NCI-H345 (cell line): ENCODE measurements around the gene TJP3.

ENCODE experiments used
- DNase-seq: peaks from one replicate; lab custom pipeline; 2025; lab: John Stamatoyannopoulos, UW

TJP3 gene

DNA sequence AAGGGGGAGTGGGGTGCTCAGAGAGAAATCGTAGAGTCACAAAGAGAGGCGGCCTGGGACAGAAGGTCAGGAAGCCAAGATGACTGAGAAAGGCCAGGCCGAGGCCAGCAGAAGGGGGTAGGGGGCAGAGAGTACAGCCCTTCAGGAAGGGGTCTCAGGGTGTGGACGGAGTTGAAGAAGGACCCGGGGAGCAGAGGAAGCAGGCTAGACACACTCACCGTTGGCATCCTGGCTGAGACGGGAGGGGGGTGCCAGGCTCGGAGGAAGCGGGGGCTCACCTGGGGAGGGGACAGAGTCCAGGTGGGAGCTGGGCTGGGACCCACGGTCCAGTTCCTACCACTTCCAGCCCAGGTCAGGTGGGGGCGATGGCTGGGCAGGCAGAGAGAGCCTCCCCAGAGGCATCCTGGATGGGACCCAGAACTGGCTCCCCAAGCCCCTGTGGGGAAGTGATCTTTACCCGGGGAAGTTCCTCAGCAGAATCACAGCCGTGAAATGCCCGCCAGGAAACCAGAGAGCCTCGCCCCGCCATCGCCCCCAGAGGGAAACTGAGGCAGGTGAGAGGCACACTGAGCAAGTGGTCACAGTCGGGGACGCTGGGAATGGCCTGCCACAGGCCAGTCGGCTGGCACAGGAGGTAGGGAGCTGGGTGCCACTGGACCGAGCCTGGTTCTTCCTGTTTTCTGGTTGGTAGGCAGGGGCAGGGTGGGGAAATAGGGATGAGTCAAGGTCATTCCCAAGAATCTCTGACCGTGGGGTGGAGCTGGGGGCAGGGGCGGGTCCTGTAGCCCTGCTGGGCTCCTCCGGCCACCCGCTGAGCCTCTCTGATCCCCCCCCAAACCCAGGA, 76.6 kb downstream of the TJP3 start:
- no peak for DNase-seq

GRCh38 chr19:3785451-3785937, 77.3 kb downstream of the TJP3 start:
- DNase-seq, result no peak

DNA sequence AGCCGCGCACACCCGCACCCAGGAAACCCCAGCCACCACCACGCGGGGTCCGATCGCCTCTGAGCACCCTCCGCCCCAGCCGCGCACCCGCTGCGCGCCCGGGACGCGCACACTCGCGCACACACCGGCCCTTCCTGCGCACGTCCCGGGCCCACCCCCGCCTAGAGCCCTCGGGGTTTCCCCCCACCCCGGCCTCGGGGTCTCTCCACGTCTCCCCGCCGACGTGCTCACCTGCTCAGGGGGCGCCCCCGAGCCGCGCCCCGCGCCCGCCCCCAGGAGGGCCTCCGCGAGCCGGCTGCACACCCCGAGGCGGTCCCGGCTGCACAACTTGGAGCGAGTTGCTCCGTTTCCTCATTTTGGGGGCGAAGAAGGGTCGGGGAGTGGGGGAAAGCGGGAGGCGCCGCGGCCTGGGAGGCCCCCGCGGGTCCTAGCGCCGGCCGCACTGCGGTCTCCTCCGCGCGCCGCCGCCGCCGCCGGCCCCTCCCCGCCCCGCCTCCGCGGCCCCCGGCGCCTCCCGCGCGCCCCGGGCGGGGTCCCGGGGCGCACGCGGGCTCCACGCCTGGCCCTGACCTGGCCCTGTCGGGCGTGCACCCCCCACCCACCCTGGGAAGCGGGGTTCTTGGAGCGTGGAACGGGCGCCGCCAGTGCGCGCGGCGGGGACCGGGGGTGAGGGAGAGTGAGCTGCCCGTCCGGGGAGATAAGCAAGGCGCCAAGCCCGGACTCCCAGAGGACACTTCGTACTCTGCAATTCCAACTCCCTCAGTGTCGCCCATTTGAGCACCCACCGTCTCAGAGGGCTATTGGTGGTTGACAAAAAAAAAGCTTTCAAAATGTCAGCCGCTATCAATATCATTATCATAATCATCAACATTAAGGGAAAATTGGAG, 78.0 kb downstream of the TJP3 start, which contains the start of gene MATK:
TSS of gene MATK (minus strand) at position 444 of the 887 bp plus-strand sequence. CDS start 1,246 bp downstream, outside the sequence.
- DNase-seq, result no peak

GRCh38 chr19:3788996-3789778, 81.0 kb downstream of the TJP3 start:
- DNase-seq, result no peak

- no peak for DNase-seq
Measured at GRCh38 chr19:3790209-3790734, 82.1 kb downstream of the TJP3 start.

GRCh38 chr19:3790941-3791340, 82.8 kb downstream of the TJP3 start:
- no peak for DNase-seq

DNA sequence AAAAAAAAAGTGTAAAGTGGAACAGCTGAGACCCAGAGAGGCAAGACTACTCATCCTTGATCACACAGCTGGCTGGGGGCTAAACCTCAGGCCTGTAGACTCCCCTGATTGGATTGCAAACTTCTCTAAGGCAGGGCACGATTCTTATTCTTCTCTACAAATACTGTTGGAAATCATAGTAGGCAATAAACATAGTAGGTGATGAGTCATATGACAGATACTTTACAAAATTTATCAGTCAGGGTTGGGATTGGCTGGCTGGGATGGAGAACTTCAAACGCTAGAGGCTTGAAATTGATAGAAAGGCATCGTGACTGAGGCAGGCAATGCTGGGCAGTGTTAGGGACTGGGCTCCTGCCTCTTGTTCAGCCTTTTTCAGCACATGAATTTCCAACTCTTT, 83.9 kb downstream of the TJP3 start:
- DNase-seq, result no peak

DNA sequence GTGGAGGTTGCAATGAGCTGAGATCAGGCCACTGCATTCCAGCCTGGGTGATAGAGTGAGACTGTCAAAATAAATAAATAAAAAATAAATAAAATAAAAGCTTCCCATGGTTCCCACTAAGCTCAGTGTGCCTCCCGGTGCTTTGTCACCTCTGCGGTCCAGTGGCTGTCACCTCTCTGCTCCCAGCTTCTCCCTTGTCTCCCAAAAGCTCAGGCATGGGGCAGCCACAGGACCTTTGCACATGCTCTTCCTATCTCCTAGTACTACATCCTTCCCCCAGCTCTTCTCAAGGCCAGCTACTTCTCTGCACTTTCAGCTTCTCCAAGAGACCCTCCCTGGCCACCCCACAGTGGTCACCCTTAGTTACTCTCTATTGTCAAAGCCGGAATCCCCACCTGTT, 85.6 kb downstream of the TJP3 start:
- no peak for DNase-seq

- DNase-seq, result no peak
Measured at GRCh38 chr19:3796358-3796757, 88.2 kb downstream of the TJP3 start.

DNA sequence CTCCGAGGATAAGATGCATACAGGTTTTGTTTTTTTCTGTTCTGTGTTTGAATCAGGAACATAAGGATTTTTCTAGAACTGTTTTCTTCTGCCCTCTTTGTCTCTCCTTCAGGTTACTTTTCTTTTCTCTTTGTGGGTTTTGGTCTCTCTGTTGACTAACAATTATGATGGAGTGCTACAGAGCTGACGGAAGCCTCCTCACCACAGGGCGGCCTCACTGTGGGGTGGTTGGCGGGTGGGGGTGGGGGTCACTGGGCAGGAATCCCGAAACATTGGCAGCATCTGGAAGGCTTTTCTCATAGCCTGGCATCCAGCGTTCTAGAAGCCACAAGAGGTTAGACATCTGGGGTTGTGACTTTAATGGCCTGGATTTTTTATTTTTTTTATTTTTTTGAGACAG, 90.0 kb downstream of the TJP3 start:
- DNase-seq, result no peak
